Thoracic aorta (tissue), 2 donors: ENCODE measurements around the gene HIRIP3. TPM values are rescaled to one million over a fixed set of nuclear protein-coding genes. Genes with fewer than 3 reads are reported as not detected.
"Not testable (repeated sequence)": the region's sequence is repeated elsewhere in the genome, so short reads cannot be mapped to it uniquely, and the experiment has no call there.

Experiments
- ATAC-seq: fragments of 150-250 bp; one replicate; pipeline ENCODE4 v1.8.0; 2017; ENCODE audit warnings: low read depth; ENCODE audit not compliant: insufficient number of reproducible peaks, low FRiP score
- DNase-seq: peaks from one replicate; pipeline ENCODE4 v3.0.0-alpha.2; 2020; ENCODE audit warnings: low spot score
- H3K27ac ChIP-seq, 2 donors: fragments of 200-600 bp; sonication (generic); 1 replicate in 1 of 2; 2 replicates in 1 of 2; pipeline ENCODE4 v1.5.1; 2016; ENCODE audit warnings: mild to moderate bottlenecking in 2 of 2, moderate library complexity in 2 of 2
- H3K27me3 ChIP-seq: fragments of 200-600 bp; sonication (generic); replicated peaks from 2 replicates; pipeline ENCODE4 v1.6.0; 2016; ENCODE audit warnings: mild to moderate bottlenecking; ENCODE audit not compliant: insufficient read depth
- H3K36me3 ChIP-seq: fragments of 200-600 bp; sonication (generic); one replicate; pipeline ENCODE4 v1.5.1; 2016
- H3K4me1 ChIP-seq, 2 donors: fragments of 200-600 bp; sonication (generic); 1 replicate in 1 of 2; 2 replicates in 1 of 2; pipeline versions ENCODE4 v1.5.1 to v1.6.0; 2016; ENCODE audit warnings: low read depth in 2 of 2, mild to moderate bottlenecking in 1 of 2; ENCODE audit not compliant: control insufficient read depth in 1 of 2
- H3K4me3 ChIP-seq: fragments of 200-600 bp; sonication (generic); 2 replicates; pipeline ENCODE4 v1.5.1; 2016; ENCODE audit warnings: mild to moderate bottlenecking
- H3K9me3 ChIP-seq: fragments of 200-600 bp; sonication (generic); 2 replicates; pipeline ENCODE4 v1.5.1; 2016
- total RNA-seq, 2 donors: library from RNA; depleted of rRNA; stranded (reverse); fragments of >200 nt; gene quantifications; one replicate each; pipeline versions ENCODE4 v1.1.0 to v1.2.3, GENCODE V29; 2016
- TF ChIP-seq, protein P1 (sequence below): fragments of 200-600 bp; sonication (generic); IDR thresholded peaks from one replicate; pipeline ENCODE4 v1.5.1; 2019; ENCODE audit warnings: antibody characterized with exemption

The HIRIP3 gene
- total RNA-seq, 2 donors from 2014 or later = 6.1 to 17.7 TPM

DNA sequence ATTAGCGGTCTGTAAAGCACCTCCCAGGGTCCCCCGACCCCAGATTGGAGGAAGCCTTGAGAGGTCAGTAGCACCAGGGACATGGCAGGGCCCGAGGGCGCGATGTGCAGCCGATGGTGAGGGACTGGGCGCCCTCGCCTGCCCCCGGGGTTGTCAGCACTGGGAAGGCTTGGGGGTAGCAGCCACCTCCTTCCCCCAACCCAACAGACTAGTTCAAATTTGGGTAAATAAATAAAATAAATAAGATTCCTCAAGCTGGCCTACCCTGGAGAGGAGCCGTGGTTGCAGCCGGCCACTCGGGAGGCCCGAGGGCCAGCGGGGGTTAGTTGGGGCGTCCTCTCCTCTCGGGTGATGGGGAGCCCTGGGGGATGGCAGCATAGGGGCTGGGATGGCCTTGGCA, 29.0 kb upstream of the HIRIP3 start:
- Histone ChIP-seq H3K4me3 (no peak overlapping the region), H3K27ac (no peak overlapping the region), H3K9me3 (no peaks in the 10 kb centered on the region), H3K36me3 (no peaks in the 10 kb centered on the region), H3K27me3 (no peaks in the 10 kb centered on the region), H3K4me1 (peaks cover 2 to 10% of the 10 kb centered on the region in 2 donors)
- ATAC-seq (no peak), DNase-seq (no peak)
- TF ChIP-seq, protein P1, sequence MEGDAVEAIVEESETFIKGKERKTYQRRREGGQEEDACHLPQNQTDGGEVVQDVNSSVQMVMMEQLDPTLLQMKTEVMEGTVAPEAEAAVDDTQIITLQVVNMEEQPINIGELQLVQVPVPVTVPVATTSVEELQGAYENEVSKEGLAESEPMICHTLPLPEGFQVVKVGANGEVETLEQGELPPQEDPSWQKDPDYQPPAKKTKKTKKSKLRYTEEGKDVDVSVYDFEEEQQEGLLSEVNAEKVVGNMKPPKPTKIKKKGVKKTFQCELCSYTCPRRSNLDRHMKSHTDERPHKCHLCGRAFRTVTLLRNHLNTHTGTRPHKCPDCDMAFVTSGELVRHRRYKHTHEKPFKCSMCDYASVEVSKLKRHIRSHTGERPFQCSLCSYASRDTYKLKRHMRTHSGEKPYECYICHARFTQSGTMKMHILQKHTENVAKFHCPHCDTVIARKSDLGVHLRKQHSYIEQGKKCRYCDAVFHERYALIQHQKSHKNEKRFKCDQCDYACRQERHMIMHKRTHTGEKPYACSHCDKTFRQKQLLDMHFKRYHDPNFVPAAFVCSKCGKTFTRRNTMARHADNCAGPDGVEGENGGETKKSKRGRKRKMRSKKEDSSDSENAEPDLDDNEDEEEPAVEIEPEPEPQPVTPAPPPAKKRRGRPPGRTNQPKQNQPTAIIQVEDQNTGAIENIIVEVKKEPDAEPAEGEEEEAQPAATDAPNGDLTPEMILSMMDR = no peak

DNA sequence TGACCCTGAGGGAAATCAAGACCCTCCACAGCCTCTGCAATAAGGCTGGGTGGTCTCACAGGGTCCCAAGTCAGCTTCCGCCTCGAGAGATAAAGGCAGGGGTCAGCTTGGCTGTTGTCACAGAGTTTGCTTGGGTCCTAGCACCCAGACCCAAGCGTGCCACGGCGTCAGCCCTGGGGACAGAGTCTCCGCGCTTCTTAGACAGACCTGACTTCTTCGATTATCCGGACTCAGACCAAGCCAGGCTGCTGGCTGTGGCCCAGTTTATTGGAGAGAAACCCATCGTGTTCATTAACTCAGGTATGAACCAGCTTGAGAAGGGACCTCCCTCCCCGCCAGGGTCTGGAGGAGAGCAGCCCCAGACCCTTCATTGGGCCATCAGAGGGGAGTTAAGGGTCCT, 28.2 kb upstream of the HIRIP3 start:
- Histone ChIP-seq H3K27ac (no peak overlapping the region), H3K36me3 (no peaks in the 10 kb centered on the region), H3K27me3 (no peaks in the 10 kb centered on the region), H3K4me1 (peaks cover 2 to 10% of the 10 kb centered on the region in 2 donors), H3K9me3 (no peaks in the 10 kb centered on the region), H3K4me3 (no peak overlapping the region)
- DNase-seq (no peak), ATAC-seq (no peak)
- TF ChIP-seq, protein P1 = no peak

DNA sequence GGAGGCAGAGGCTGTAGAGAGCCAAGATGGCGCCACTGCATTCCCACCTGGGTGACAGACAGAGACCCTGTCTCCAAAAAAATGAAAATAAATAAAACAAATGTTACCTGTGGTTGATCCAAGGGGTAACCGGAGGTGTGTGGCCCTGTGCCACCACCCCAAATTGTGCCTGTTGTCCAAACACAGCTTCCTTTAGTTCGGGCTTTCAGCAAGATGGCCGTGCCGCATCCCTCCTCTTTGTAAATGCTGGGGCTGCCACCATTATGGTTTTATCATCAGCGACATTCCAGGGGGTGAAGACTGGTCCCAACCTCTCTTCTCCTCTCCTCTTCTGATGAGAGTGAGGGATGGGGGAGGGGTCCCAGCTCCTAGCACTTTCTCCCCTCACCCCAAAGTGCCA, 27.5 kb upstream of the HIRIP3 start, which contains the start of gene C16orf92:
TSS of gene C16orf92 (plus strand) at position 312 of the 400 bp plus-strand sequence. CDS start 143 bp downstream, outside the sequence.
- peaks cover 2 to 10% of the 10 kb centered on the region in 2 donors for H3K4me1 ChIP-seq
- DNase-seq = no peak
- no peaks in the 10 kb centered on the region for H3K36me3 ChIP-seq
- ATAC-seq = no peak
- TF ChIP-seq, protein P1 = no peak
- H3K9me3 ChIP-seq = no peaks in the 10 kb centered on the region
- H3K27me3 ChIP-seq = no peaks in the 10 kb centered on the region
- no peak within 1 kb of the TSS for H3K4me3 ChIP-seq
- no peak within 1 kb of the TSS for H3K27ac ChIP-seq

DNA sequence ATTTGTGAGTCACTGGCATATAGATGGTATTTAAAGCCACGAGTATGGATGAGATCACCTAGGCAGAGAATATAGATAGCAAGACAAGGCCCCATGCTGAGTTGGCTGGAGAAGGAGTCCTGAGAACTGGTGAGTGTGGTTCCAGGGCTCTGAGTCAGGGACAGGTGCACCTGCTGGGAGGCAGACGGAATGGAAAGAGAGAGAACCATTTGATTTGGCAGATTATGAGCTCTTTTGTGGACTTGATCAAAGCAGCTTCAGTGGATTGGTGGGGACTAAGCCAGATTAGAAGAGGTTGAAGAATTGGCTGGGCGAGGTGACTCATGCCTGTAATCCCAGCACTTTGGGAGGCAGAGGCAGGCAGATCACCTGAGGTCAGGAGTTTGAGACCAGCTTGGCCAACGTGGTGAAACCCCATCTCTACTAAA, 23.3 kb upstream of the HIRIP3 start:
- peaks cover 2 to 10% of the 10 kb centered on the region in 2 donors for H3K4me1 ChIP-seq
- TF ChIP-seq, protein P1 = no peak
- no peak overlapping the region for H3K4me3 ChIP-seq
- H3K27ac ChIP-seq = no peak overlapping the region
- no peaks in the 10 kb centered on the region for H3K36me3 ChIP-seq
- no peaks in the 10 kb centered on the region for H3K9me3 ChIP-seq
- ATAC-seq (no peak), DNase-seq (no peak)
- H3K27me3 ChIP-seq = no peaks in the 10 kb centered on the region

DNA sequence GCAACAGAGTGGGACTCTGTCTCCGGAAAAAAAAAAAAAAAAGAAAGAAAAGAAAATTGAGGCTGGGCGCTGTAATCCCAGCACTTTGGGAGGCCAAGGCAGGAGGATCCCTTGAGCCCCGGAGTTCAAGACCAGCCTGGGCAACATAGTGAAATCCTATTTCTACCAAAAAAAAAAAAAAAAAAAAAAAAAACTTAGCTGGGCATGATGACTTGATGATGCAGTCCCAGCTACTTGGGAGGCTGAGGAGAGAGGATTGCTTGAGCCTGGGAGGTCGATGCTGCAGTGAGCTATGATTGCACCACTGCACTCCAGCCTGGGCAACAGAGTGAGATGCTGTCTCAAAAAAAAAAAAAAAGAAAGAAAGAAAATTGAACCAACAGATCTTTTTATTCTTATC, 22.5 kb upstream of the HIRIP3 start:
- H3K4me1 ChIP-seq = peaks cover 2 to 10% of the 10 kb centered on the region in 2 donors
- H3K9me3 ChIP-seq, H3K4me3 ChIP-seq, ATAC-seq, H3K27me3 ChIP-seq, H3K27ac ChIP-seq, DNase-seq, H3K36me3 ChIP-seq: not testable (repeated sequence)

DNA sequence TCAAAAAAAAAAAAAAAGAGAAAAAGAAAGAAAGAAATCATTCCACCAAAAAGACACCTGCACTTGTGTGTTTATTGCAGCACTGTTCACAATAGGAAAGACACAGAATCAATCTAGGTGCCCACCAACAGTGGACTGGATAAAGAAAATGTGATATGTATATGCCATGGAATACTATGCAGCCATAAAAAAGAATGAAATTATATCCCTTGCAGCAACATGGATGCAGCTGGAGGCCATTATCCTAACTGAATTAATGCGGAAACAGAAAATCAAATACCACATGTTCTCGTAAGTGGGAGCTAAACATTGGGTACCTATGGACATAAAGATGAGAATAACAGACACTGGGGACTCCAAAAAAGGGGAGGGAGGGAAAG, 21.9 kb upstream of the HIRIP3 start:
- ATAC-seq (no peak), DNase-seq (no peak)
- H3K27ac ChIP-seq = no peak overlapping the region
- TF ChIP-seq, protein P1 = no peak
- peaks cover 2 to 11% of the 10 kb centered on the region in 2 donors for H3K4me1 ChIP-seq
- no peaks in the 10 kb centered on the region for H3K9me3 ChIP-seq
- no peaks in the 10 kb centered on the region for H3K27me3 ChIP-seq
- H3K4me3 ChIP-seq = no peak overlapping the region
- H3K36me3 ChIP-seq = no peaks in the 10 kb centered on the region
